GM23338 (cell line): ENCODE measurements around the gene DMRT1. TPM values are rescaled to one million over a fixed set of nuclear protein-coding genes. Genes with fewer than 3 reads are reported as not detected.
"Not testable (repeated sequence)": the region's sequence is repeated elsewhere in the genome, so short reads cannot be mapped to it uniquely, and the experiment has no call there.

Source experiments
- ATAC-seq: fragments of 200-7000 bp; cut with Tn5 transposase; 3 replicates; pipeline ENCODE4 v1.9.1; 2020
- DNase-seq: peaks from one replicate; pipeline ENCODE4 v3.0.0-alpha.2; 2015; ENCODE audit warnings: low spot score
- H2AFZ ChIP-seq: fragments of 200-600 bp; sonication (generic); 2 replicates; pipeline ENCODE4 v1.8.0; 2016; ENCODE audit warnings: antibody characterized with exemption, mild to moderate bottlenecking, moderate library complexity
- H3F3A ChIP-seq: fragments of 200-600 bp; sonication (generic); replicated peaks from 2 replicates; pipeline ENCODE4 v1.8.0; 2017; ENCODE audit warnings: antibody characterized with exemption, mixed run types, low read depth
- H3K27ac ChIP-seq: fragments of 200-600 bp; sonication (generic); 2 replicates; pipeline ENCODE4 v1.6.1; 2016; ENCODE audit warnings: low read depth
- H3K27me3 ChIP-seq: fragments of 200-600 bp; sonication (generic); 2 replicates; pipeline ENCODE4 v1.8.0; 2016; ENCODE audit warnings: mild to moderate bottlenecking, mixed run types, moderate library complexity; ENCODE audit not compliant: insufficient read depth
- H3K36me3 ChIP-seq: fragments of 200-600 bp; sonication (generic); 2 replicates; pipeline ENCODE4 v1.8.0; 2016; ENCODE audit warnings: mild to moderate bottlenecking; ENCODE audit not compliant: insufficient read depth
- H3K4me1 ChIP-seq: fragments of 200-600 bp; sonication (generic); 2 replicates; pipeline ENCODE4 v1.8.0; 2016; ENCODE audit warnings: mild to moderate bottlenecking, moderate library complexity; ENCODE audit not compliant: insufficient read depth
- H3K4me2 ChIP-seq: fragments of 200-600 bp; sonication (generic); 2 replicates; pipeline ENCODE4 v1.7.1; 2017; ENCODE audit warnings: mixed run types
- H3K4me3 ChIP-seq: fragments of 200-600 bp; sonication (generic); 2 replicates; pipeline ENCODE4 v1.6.1; 2016; ENCODE audit warnings: mixed run types
- H3K79me2 ChIP-seq: fragments of 200-600 bp; sonication (generic); replicated peaks from 2 replicates; pipeline ENCODE4 v1.8.0; 2017; ENCODE audit warnings: mild to moderate bottlenecking; ENCODE audit not compliant: insufficient read depth
- H3K9me2 ChIP-seq: fragments of 200-600 bp; sonication (generic); 2 replicates; pipeline ENCODE4 v1.8.0; 2017; ENCODE audit not compliant: insufficient read depth
- H4K20me1 ChIP-seq: fragments of 200-600 bp; sonication (generic); replicated peaks from 2 replicates; pipeline ENCODE4 v1.8.0; 2017; ENCODE audit warnings: mild to moderate bottlenecking; ENCODE audit not compliant: insufficient read depth
- H3K27ac Mint-ChIP-seq: 2 replicates; pipeline ENCODE4 v1.8.0; 2020; ENCODE audit warnings: inconsistent platforms, mild to moderate bottlenecking, moderate library complexity, mixed read lengths
- H3K27me3 Mint-ChIP-seq: 3 replicates; pipeline ENCODE4 v1.8.0; 2022; ENCODE audit warnings: low read depth, mild to moderate bottlenecking, moderate library complexity, mixed read lengths, inconsistent platforms; ENCODE audit not compliant: insufficient read depth, poor library complexity
- H3K36me3 Mint-ChIP-seq: 3 replicates; pipeline ENCODE4 v1.8.0; 2021; ENCODE audit warnings: low read depth, mild to moderate bottlenecking, inconsistent platforms, moderate library complexity, mixed read lengths
- H3K4me1 Mint-ChIP-seq: 3 replicates; pipeline ENCODE4 v1.8.0; 2020; ENCODE audit warnings: mild to moderate bottlenecking, inconsistent platforms, mixed read lengths
- H3K4me3 Mint-ChIP-seq: 3 replicates; pipeline ENCODE4 v1.8.0; 2021; ENCODE audit warnings: moderate library complexity, mild to moderate bottlenecking, inconsistent platforms, mixed read lengths
- H3K9me3 Mint-ChIP-seq: 3 replicates; pipeline ENCODE4 v1.8.0; 2020; ENCODE audit warnings: moderate library complexity, mild to moderate bottlenecking, inconsistent platforms, mixed read lengths
- CTCF ChIP-seq, 2 experiments: fragments of 200-600 bp in 1 of 2; sonication (generic) in 1 of 2; conservative IDR thresholded peaks; 2 replicates each; pipeline versions ENCODE4 v1.5.1 to v1.6.1; 2016 to 2017; ENCODE audit warnings: antibody characterized with exemption in 2 of 2, low read depth in 2 of 2, mild to moderate bottlenecking in 2 of 2, moderate library complexity in 1 of 2
- ETS1 ChIP-seq: IDR thresholded peaks from 2 replicates; pipeline ENCODE4 v1.6.1; 2016; ENCODE audit warnings: antibody characterized with exemption
- EZH2 ChIP-seq: fragments of 200-600 bp; sonication (generic); IDR thresholded peaks from one replicate; pipeline ENCODE4 v1.8.0; 2017; ENCODE audit warnings: antibody characterized with exemption, mild to moderate bottlenecking, low read depth; ENCODE audit not compliant: unreplicated experiment
- EZH2phosphoT487 ChIP-seq: fragments of 200-600 bp; sonication (generic); IDR thresholded peaks from one replicate; pipeline ENCODE4 v1.8.1; 2018; ENCODE audit warnings: antibody characterized with exemption; ENCODE audit not compliant: unreplicated experiment
- JUNB ChIP-seq: IDR thresholded peaks from one replicate; pipeline ENCODE4 v1.6.1; 2016; ENCODE audit warnings: antibody characterized with exemption; ENCODE audit not compliant: unreplicated experiment
- POLR2AphosphoS5 ChIP-seq: IDR thresholded peaks from 2 replicates; pipeline ENCODE4 v1.6.1; 2016; ENCODE audit warnings: antibody characterized with exemption, low read depth
- REST ChIP-seq: IDR thresholded peaks from one replicate; pipeline ENCODE4 v1.6.1; 2018; ENCODE audit warnings: antibody characterized with exemption; ENCODE audit not compliant: unreplicated experiment
- ZNF462 ChIP-seq: fragments of 250-450 bp; sonication (Bioruptor Pico); IDR thresholded peaks from 2 replicates; pipeline ENCODE4 v1.5.0; 2020; ENCODE audit warnings: mild to moderate bottlenecking, moderate library complexity
- polyA plus RNA-seq: library from polyadenylated mRNA; unstranded; fragments of >200 nt; fragmentation: Nextera tagmentation; extraction: Ambion mirVana; gene quantifications from 2 replicates; pipeline ENCODE4 v1.2.1, GENCODE V29; 2016
- total RNA-seq: library from RNA; depleted of rRNA; stranded (reverse); fragments of >200 nt; shearing (Covaris generic); gene quantifications from 2 replicates; pipeline ENCODE4 v1.2.3, GENCODE V29; 2014

Gene DMRT1
- total and polyA plus RNA-seq, 2 experiments from 2014 or later, result not detected

GRCh38 chr9:861525-861924, 20.0 kb downstream of the DMRT1 start:
- not testable (repeated sequence) for H3K27ac Mint-ChIP-seq, H3K36me3 ChIP-seq, H3K27ac ChIP-seq, H3K9me2 ChIP-seq, ATAC-seq, DNase-seq, H3K79me2 ChIP-seq, H3K4me2 ChIP-seq, H2AFZ ChIP-seq, H3K27me3 ChIP-seq, H3K4me3 ChIP-seq, H3F3A ChIP-seq, H4K20me1 ChIP-seq, H3K36me3 Mint-ChIP-seq, H3K4me3 Mint-ChIP-seq, H3K4me1 Mint-ChIP-seq, H3K4me1 ChIP-seq
- peaks cover 12% of the 10 kb centered on the region for H3K27me3 Mint-ChIP-seq
- H3K9me3 Mint-ChIP-seq, result peaks cover 17% of the 10 kb centered on the region

- H3K4me1 Mint-ChIP-seq, result no peaks in the 10 kb centered on the region
- no peaks in the 10 kb centered on the region for H3F3A ChIP-seq
- no peaks in the 10 kb centered on the region for H3K4me1 ChIP-seq
- no peaks in the 10 kb centered on the region for H3K9me3 Mint-ChIP-seq
- H3K27me3 ChIP-seq, result no peaks in the 10 kb centered on the region
- no peak overlapping the region for H3K4me3 ChIP-seq
- no peak overlapping the region for H3K27ac Mint-ChIP-seq
- ATAC-seq (no peak), DNase-seq (no peak)
- no peaks in the 10 kb centered on the region for H3K27me3 Mint-ChIP-seq
- no peak overlapping the region for H2AFZ ChIP-seq
- no peaks in the 10 kb centered on the region for H4K20me1 ChIP-seq
- no peaks in the 10 kb centered on the region for H3K9me2 ChIP-seq
- H3K27ac ChIP-seq, result no peak overlapping the region
- H3K36me3 Mint-ChIP-seq, result no peaks in the 10 kb centered on the region
- H3K4me3 Mint-ChIP-seq, result no peak overlapping the region
- no peak overlapping the region for H3K4me2 ChIP-seq
- H3K36me3 ChIP-seq, result no peaks in the 10 kb centered on the region
- no peaks in the 10 kb centered on the region for H3K79me2 ChIP-seq
- TF ChIP-seq POLR2AphosphoS5, result no peak
- TF ChIP-seq ZNF462, result no peak
- TF ChIP-seq ETS1, result no peak
- no peak for TF ChIP-seq REST
- no peak for TF ChIP-seq CTCF (conservative IDR thresholded peaks at IDR 0.05; ENCODE audit: low read depth in 2 of 2)
- no peak for TF ChIP-seq EZH2phosphoT487
- no peak for TF ChIP-seq JUNB
- no peak for TF ChIP-seq EZH2
These were observed 33.8 kb downstream of the DMRT1 start for GRCh38 chr9:875119-875962.
